Chondrocyte (in vitro differentiated cells): ENCODE data around the gene PRICKLE2. TPM values are rescaled to one million over a fixed set of nuclear protein-coding genes. Genes with fewer than 3 reads are reported as not detected.
A peak's percentile ranks its signal among the peaks of the same experiment; 100 is the strongest.

Source experiments
- DNase-seq: peaks from one replicate; pipeline ENCODE4 v3.0.0; 2021; ENCODE audit warnings: mixed read lengths, low spot score
- H3K27ac Mint-ChIP-seq: one replicate; pipeline ENCODE4 v1.8.0; 2021; ENCODE audit warnings: mild to moderate bottlenecking, moderate library complexity, mixed read lengths; ENCODE audit not compliant: unreplicated experiment
- H3K27me3 Mint-ChIP-seq: 2 replicates; pipeline ENCODE4 v1.8.0; 2021; ENCODE audit warnings: low read depth, mixed read lengths
- H3K36me3 Mint-ChIP-seq: 2 replicates; pipeline ENCODE4 v1.8.0; 2021; ENCODE audit warnings: low read depth, mixed read lengths
- H3K4me1 Mint-ChIP-seq: 2 replicates; pipeline ENCODE4 v1.8.0; 2021; ENCODE audit warnings: low read depth, mild to moderate bottlenecking, mixed read lengths
- H3K4me3 Mint-ChIP-seq: one replicate; pipeline ENCODE4 v1.8.0; 2021; ENCODE audit warnings: mild to moderate bottlenecking, moderate library complexity, mixed read lengths; ENCODE audit not compliant: unreplicated experiment
- H3K9me3 Mint-ChIP-seq: 2 replicates; pipeline ENCODE4 v1.8.0; 2021; ENCODE audit warnings: low read depth, mixed read lengths
- CTCF ChIP-seq: fragments of 200-600 bp; sonication (generic); IDR thresholded peaks from 2 replicates; pipeline ENCODE4 v1.5.0; 2021; ENCODE audit warnings: antibody characterized with exemption, mild to moderate bottlenecking, moderate library complexity
- total RNA-seq: library from RNA; stranded (reverse); gene quantifications from 3 replicates; pipeline ENCODE4 v1.2.1, GENCODE V29; 2021

PRICKLE2 gene
- total RNA-seq, 1 donor from 2014 or later, result 48.2 TPM

GRCh38 chr3:64144241-64144900 lies 80.9 kb downstream of the PRICKLE2 start:
- no peaks in the 10 kb centered on the region for H3K27me3 Mint-ChIP-seq
- H3K4me3 Mint-ChIP-seq, result no peak overlapping the region
- TF ChIP-seq CTCF, result no peak
- peaks cover 21% of the 10 kb centered on the region for H3K36me3 Mint-ChIP-seq
- H3K9me3 Mint-ChIP-seq, result no peaks in the 10 kb centered on the region
- peaks cover 47% of the 10 kb centered on the region for H3K4me1 Mint-ChIP-seq
- H3K27ac Mint-ChIP-seq, result peak overlapping the region; percentile 56
- no peak for DNase-seq

- peaks cover 21% of the 10 kb centered on the region for H3K36me3 Mint-ChIP-seq
- TF ChIP-seq CTCF, result no peak
- H3K27me3 Mint-ChIP-seq, result no peaks in the 10 kb centered on the region
- H3K4me3 Mint-ChIP-seq, result no peak overlapping the region
- H3K4me1 Mint-ChIP-seq, result peaks cover 41% of the 10 kb centered on the region
- H3K9me3 Mint-ChIP-seq, result no peaks in the 10 kb centered on the region
- H3K27ac Mint-ChIP-seq, result peak overlapping the region; percentile 56
- no peak for DNase-seq
Observed at GRCh38 chr3:64143409-64144130, 81.7 kb downstream of the PRICKLE2 start.

GRCh38 chr3:64141476-64141875 lies 83.8 kb downstream of the PRICKLE2 start:
- Mint-ChIP-seq H3K4me1 (peaks cover 47% of the 10 kb centered on the region), H3K36me3 (peaks cover 13% of the 10 kb centered on the region), H3K4me3 (no peak overlapping the region), H3K27ac (peak overlapping the region; percentile 76), H3K27me3 (no peaks in the 10 kb centered on the region), H3K9me3 (no peaks in the 10 kb centered on the region)
- DNase-seq, result no peak
- no peak for TF ChIP-seq CTCF

GRCh38 chr3:64140651-64141050 lies 84.6 kb downstream of the PRICKLE2 start:
- Mint-ChIP-seq H3K9me3 (no peaks in the 10 kb centered on the region), H3K4me1 (peaks cover 43% of the 10 kb centered on the region), H3K36me3 (peaks cover 5% of the 10 kb centered on the region), H3K4me3 (no peak overlapping the region), H3K27me3 (no peaks in the 10 kb centered on the region), H3K27ac (peak overlapping the region; percentile 55)
- TF ChIP-seq CTCF, result no peak
- DNase-seq, result no peak

GRCh38 chr3:64138656-64139375 lies 86.5 kb downstream of the PRICKLE2 start:
- peaks cover 37% of the 10 kb centered on the region for H3K4me1 Mint-ChIP-seq

More at GRCh38 chr3:64138656-64139375, 86.5 kb downstream of the PRICKLE2 start:
- no peak for TF ChIP-seq CTCF
- DNase-seq, result no peak
- Mint-ChIP-seq H3K9me3 (no peaks in the 10 kb centered on the region), H3K36me3 (peaks cover 5% of the 10 kb centered on the region), H3K27ac (no peak overlapping the region), H3K27me3 (no peaks in the 10 kb centered on the region), H3K4me3 (no peak overlapping the region)
